Mesenchymal stem cell (in vitro differentiated cells and primary cell): ENCODE measurements around the gene ANKLE1.

Source experiments
- DNase-seq: peaks from one replicate; pipeline ENCODE4 v3.0.0-alpha.2; 2013
- H2AFZ ChIP-seq: one replicate; pipeline ENCODE4 v1.6.1; 2013; ENCODE audit warnings: low read depth, mild to moderate bottlenecking, control low read depth, inconsistent platforms, low read length, moderate library complexity
- H2AK5ac ChIP-seq: 2 replicates; pipeline ENCODE4 v1.6.1; 2013; ENCODE audit warnings: low read length, moderate library complexity, mild to moderate bottlenecking, inconsistent platforms; ENCODE audit not compliant: severe bottlenecking
- H2BK120ac ChIP-seq: one replicate; pipeline ENCODE4 v1.6.1; 2013; ENCODE audit warnings: low read depth, mild to moderate bottlenecking, inconsistent platforms, low read length, moderate library complexity
- H2BK12ac ChIP-seq, 2 experiments: one replicate each; pipeline ENCODE4 v1.6.1; 2013; ENCODE audit warnings: inconsistent platforms in 2 of 2, low read length in 2 of 2, mild to moderate bottlenecking in 2 of 2, moderate library complexity in 2 of 2, control low read depth in 1 of 2
- H2BK15ac ChIP-seq: one replicate; pipeline ENCODE4 v1.6.1; 2013; ENCODE audit warnings: mild to moderate bottlenecking, low read depth, inconsistent platforms; ENCODE audit not compliant: poor library complexity, severe bottlenecking
- H2BK5ac ChIP-seq: 2 replicates; pipeline ENCODE4 v1.6.1; 2013; ENCODE audit warnings: low read depth, mild to moderate bottlenecking, low read length, control low read depth, inconsistent platforms; ENCODE audit not compliant: poor library complexity, severe bottlenecking
- H3K14ac ChIP-seq, 2 experiments: one replicate each; pipeline ENCODE4 v1.6.1; 2013; ENCODE audit warnings: inconsistent platforms in 2 of 2, low read length in 2 of 2, control low read depth in 1 of 2, mild to moderate bottlenecking in 1 of 2, moderate library complexity in 1 of 2
- H3K18ac ChIP-seq, 2 experiments: one replicate each; pipeline ENCODE4 v1.6.1; 2013; ENCODE audit warnings: inconsistent platforms in 2 of 2, low read length in 2 of 2, control low read depth in 1 of 2, low read depth in 1 of 2, mild to moderate bottlenecking in 1 of 2
- H3K23ac ChIP-seq, 2 experiments: one replicate each; pipeline ENCODE4 v1.6.1; 2013; ENCODE audit warnings: inconsistent platforms in 2 of 2, low read length in 2 of 2, mild to moderate bottlenecking in 2 of 2, moderate library complexity in 2 of 2, control low read depth in 1 of 2
- H3K27ac ChIP-seq: 2 replicates; pipeline ENCODE4 v1.5.1; 2013; ENCODE audit warnings: mild to moderate bottlenecking, moderate library complexity, low read length, control low read depth, inconsistent platforms; ENCODE audit not compliant: poor library complexity, severe bottlenecking
- H3K27me3 ChIP-seq, 2 experiments: 2 replicates each; pipeline versions ENCODE4 v1.6.1 to v1.7.0; 2013; ENCODE audit warnings: low read length in 2 of 2, mild to moderate bottlenecking in 2 of 2, moderate library complexity in 2 of 2, control low read depth in 1 of 2, inconsistent platforms in 1 of 2; ENCODE audit not compliant: control insufficient read depth in 1 of 2, insufficient read depth in 1 of 2
- H3K36me3 ChIP-seq, 2 experiments: 2 replicates each; pipeline versions ENCODE4 v1.6.1 to v1.7.0; 2013; ENCODE audit warnings: low read length in 2 of 2, control low read depth in 1 of 2, inconsistent platforms in 1 of 2, low read depth in 1 of 2, mild to moderate bottlenecking in 1 of 2; ENCODE audit not compliant: insufficient read depth in 2 of 2, control insufficient read depth in 1 of 2
- H3K4ac ChIP-seq, 2 experiments: one replicate each; pipeline ENCODE4 v1.6.1; 2013; ENCODE audit warnings: inconsistent platforms in 2 of 2, low read length in 2 of 2, mild to moderate bottlenecking in 2 of 2, moderate library complexity in 2 of 2, control low read depth in 1 of 2, low read depth in 1 of 2
- H3K4me1 ChIP-seq: 2 replicates; pipeline ENCODE4 v1.6.1; 2013; ENCODE audit warnings: low read depth, low read length, control low read depth; ENCODE audit not compliant: control insufficient read depth, insufficient read depth
- H3K4me2 ChIP-seq: 2 replicates; pipeline ENCODE4 v1.6.1; 2013; ENCODE audit warnings: low read length, mild to moderate bottlenecking, inconsistent platforms; ENCODE audit not compliant: poor library complexity, severe bottlenecking
- H3K4me3 ChIP-seq, 2 experiments: 2 replicates each; pipeline versions ENCODE4 v1.5.1 to v1.7.0; 2013; ENCODE audit warnings: low read length in 2 of 2, mild to moderate bottlenecking in 2 of 2, control low read depth in 1 of 2, low read depth in 1 of 2; ENCODE audit not compliant: insufficient read depth in 1 of 2
- H3K79me1 ChIP-seq: replicated peaks from 2 replicates; pipeline ENCODE4 v1.6.1; 2013; ENCODE audit warnings: mild to moderate bottlenecking, control low read depth, low read length, inconsistent platforms; ENCODE audit not compliant: poor library complexity, severe bottlenecking
- H3K9ac ChIP-seq: 2 replicates; pipeline ENCODE4 v1.7.0; 2013; ENCODE audit warnings: mild to moderate bottlenecking, low read length, moderate library complexity
- H3K9me3 ChIP-seq: 2 replicates; pipeline ENCODE4 v1.7.0; 2013; ENCODE audit warnings: mild to moderate bottlenecking, low read length; ENCODE audit not compliant: control insufficient read depth
- H4K8ac ChIP-seq: one replicate; pipeline ENCODE4 v1.6.1; 2013; ENCODE audit warnings: inconsistent platforms, mild to moderate bottlenecking, low read length, moderate library complexity
- H4K91ac ChIP-seq: one replicate; pipeline ENCODE4 v1.6.1; 2013; ENCODE audit warnings: mild to moderate bottlenecking, low read length, inconsistent platforms
- WGBS: methylation state at CpG from one replicate; pipeline ENCODE4 v1.1.7; 2013; ENCODE audit warnings: mixed read lengths; 5-methylcytosine and 5-hydroxymethylcytosine counted together

Gene ANKLE1

DNA sequence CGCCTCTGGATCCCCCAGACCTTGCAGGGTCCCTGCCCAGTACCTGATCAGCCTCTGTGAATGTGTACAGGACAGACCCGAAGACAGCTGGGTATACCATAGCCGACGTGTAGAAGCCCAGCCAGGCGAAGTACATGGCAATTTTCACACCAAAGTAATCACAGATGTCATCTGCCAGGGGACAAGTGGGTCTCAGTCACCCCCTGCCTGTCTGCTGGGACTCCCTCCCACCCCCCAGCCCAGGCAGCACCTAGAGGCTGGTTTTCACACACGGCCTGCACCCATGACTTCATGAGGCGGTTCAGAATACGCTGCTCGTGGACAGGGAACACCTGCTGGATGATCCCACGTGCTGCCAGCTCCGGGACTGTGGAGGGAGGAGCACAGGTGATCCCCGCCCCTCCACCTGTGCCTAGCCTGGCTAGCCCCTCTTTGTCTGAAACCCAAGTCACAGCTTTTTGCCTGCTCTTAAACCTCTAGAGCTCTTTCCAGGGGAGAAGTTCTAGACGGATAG lies 49.4 kb downstream of the ANKLE1 start:
- H2BK15ac ChIP-seq, result no peak overlapping the region
- H3K36me3 ChIP-seq, result peaks cover 23 to 37% of the 10 kb centered on the region in 2 experiments
- no peak overlapping the region for H4K8ac ChIP-seq
- 80% methylated on average over 12 of the region's 13 CpGs for WGBS
- H2AFZ ChIP-seq, result no peak overlapping the region
- H2BK5ac ChIP-seq, result no peak overlapping the region
- no peak overlapping the region for H2BK12ac ChIP-seq
- H3K23ac ChIP-seq, result no peak overlapping the region
- H3K4me1 ChIP-seq, result peaks cover 48% of the 10 kb centered on the region
- H4K91ac ChIP-seq, result no peak overlapping the region
- no peak overlapping the region for H3K27ac ChIP-seq
- no peak overlapping the region for H3K4ac ChIP-seq
- H3K9ac ChIP-seq, result no peak overlapping the region
- no peaks in the 10 kb centered on the region for H3K9me3 ChIP-seq
- DNase-seq, result no peak
- H3K4me2 ChIP-seq, result no peak overlapping the region
- H2AK5ac ChIP-seq, result no peak overlapping the region
- no peak overlapping the region for H3K18ac ChIP-seq
- H3K4me3 ChIP-seq, result no peak overlapping the region
- H2BK120ac ChIP-seq, result no peak overlapping the region
- H3K79me1 ChIP-seq, result peaks cover 10% of the 10 kb centered on the region
- H3K14ac ChIP-seq, result no peak overlapping the region
- no peaks in the 10 kb centered on the region for H3K27me3 ChIP-seq

- peaks cover 23 to 34% of the 10 kb centered on the region in 2 experiments for H3K36me3 ChIP-seq
- no peaks in the 10 kb centered on the region for H3K9me3 ChIP-seq
- peaks cover 40% of the 10 kb centered on the region for H3K4me1 ChIP-seq
- H3K79me1 ChIP-seq, result peaks cover 10% of the 10 kb centered on the region
- H2BK5ac ChIP-seq, result no peak overlapping the region
- no peak overlapping the region for H3K27ac ChIP-seq
- DNase-seq, result no peak
- H2BK15ac ChIP-seq, result no peak overlapping the region
- no peak overlapping the region for H2AK5ac ChIP-seq
- no peak overlapping the region for H3K4me3 ChIP-seq
- H3K18ac ChIP-seq, result no peak overlapping the region
- no peak overlapping the region for H3K14ac ChIP-seq
- no peak overlapping the region for H2BK12ac ChIP-seq
- H3K27me3 ChIP-seq, result no peaks in the 10 kb centered on the region
- no peak overlapping the region for H3K4me2 ChIP-seq
- no peak overlapping the region for H2AFZ ChIP-seq
- no peak overlapping the region for H3K4ac ChIP-seq
- no peak overlapping the region for H3K23ac ChIP-seq
- H2BK120ac ChIP-seq, result no peak overlapping the region
- H3K9ac ChIP-seq, result no peak overlapping the region
- no peak overlapping the region for H4K91ac ChIP-seq
- H4K8ac ChIP-seq, result no peak overlapping the region
- 94% methylated on average over 8 of the region's 8 CpGs for WGBS
These were observed 50.6 kb downstream of the ANKLE1 start for GRCh38 chr19:17332360-17332676.

DNA sequence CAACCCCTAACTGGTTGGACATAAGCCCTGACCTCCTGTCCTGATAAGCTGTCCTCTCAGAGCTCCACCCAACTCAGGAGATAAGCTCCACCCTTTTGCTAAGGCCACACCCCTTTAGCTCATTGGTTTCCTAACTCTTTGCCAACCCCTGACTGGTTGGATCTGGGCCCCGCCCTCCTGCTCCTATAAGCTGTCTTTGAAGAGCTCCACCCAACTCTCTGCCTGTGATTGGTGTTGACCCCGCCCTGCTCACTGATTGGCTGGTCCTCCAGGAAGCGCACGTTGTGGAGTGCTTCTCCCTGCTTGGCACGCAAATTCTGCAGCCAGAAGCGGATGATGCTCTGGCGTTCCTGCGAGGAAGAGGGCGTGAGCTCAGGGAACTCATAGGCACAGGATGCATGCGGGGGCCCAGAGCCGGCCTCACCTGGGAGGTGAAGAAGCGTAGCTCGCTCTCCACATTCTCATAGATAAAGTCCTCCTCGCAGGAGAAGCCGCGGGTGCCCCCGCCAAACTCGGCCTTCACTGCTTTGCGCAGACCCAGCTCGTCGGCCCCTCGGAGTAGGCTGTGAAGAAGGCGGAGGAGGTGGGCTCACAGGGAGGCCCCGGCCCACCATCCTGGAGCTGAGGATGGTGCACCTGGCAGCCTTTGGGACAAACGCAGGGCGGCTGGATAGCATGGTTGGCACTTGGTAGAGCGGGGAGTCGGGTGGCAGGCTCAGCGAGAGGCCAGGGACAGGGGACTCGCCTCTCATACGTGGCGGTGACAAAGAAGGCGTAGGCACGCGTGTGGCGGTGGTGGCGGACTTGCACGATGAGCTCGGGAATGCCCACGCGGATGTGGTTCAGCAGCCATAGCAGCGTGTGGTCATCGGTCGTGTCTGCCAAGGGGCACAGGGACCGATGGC lies 51.2 kb downstream of the ANKLE1 start:
- H3K27ac ChIP-seq, result no peak overlapping the region
- peaks cover 13% of the 10 kb centered on the region for H3K79me1 ChIP-seq
- peak; percentile 73 for DNase-seq
- H2BK5ac ChIP-seq, result no peak overlapping the region
- H3K14ac ChIP-seq, result no peak overlapping the region
- no peak overlapping the region for H3K23ac ChIP-seq
- H3K4me2 ChIP-seq, result no peak overlapping the region
- no peak overlapping the region for H4K8ac ChIP-seq
- WGBS, result 97% methylated on average over 45 of the region's 45 CpGs
- H3K9me3 ChIP-seq, result no peaks in the 10 kb centered on the region
- no peak overlapping the region for H2AK5ac ChIP-seq
- H3K18ac ChIP-seq, result no peak overlapping the region
- H4K91ac ChIP-seq, result peak overlapping the region; percentile 76
- peaks cover 18 to 33% of the 10 kb centered on the region in 2 experiments for H3K36me3 ChIP-seq
- H2AFZ ChIP-seq, result no peak overlapping the region
- no peak overlapping the region for H3K9ac ChIP-seq
- no peak overlapping the region for H2BK120ac ChIP-seq
- no peak overlapping the region for H2BK15ac ChIP-seq
- peak overlapping the region in 1 of 2 experiments; percentile 17 for H3K4me3 ChIP-seq
- peaks cover 37% of the 10 kb centered on the region for H3K4me1 ChIP-seq
- no peak overlapping the region for H3K4ac ChIP-seq
- H3K27me3 ChIP-seq, result no peaks in the 10 kb centered on the region
- no peak overlapping the region for H2BK12ac ChIP-seq

- Histone ChIP-seq H3K18ac (peak overlapping the region; percentile 45 to 85), H2BK5ac (no peak overlapping the region), H2AK5ac (no peak overlapping the region), H3K14ac (peak overlapping the region in 1 of 2 experiments; percentile 89), H2BK120ac (peak overlapping the region; percentile 23), H3K36me3 (peaks cover 18 to 40% of the 10 kb centered on the region in 2 experiments), H3K9ac (peak overlapping the region; percentile 78), H3K4me3 (peak overlapping the region; percentile 83 to 88), H3K79me1 (peaks cover 22% of the 10 kb centered on the region), H2AFZ (peak overlapping the region; percentile 86), H2BK15ac (peak overlapping the region; percentile 80), H3K4ac (peak overlapping the region; percentile 35 to 94), H3K4me1 (peaks cover 37% of the 10 kb centered on the region), H3K23ac (peak overlapping the region in 1 of 2 experiments; percentile 73), H3K27me3 (no peaks in the 10 kb centered on the region), H3K4me2 (peak overlapping the region; percentile 90), H4K8ac (peak overlapping the region; percentile 67), H3K9me3 (no peaks in the 10 kb centered on the region), H3K27ac (no peak overlapping the region), H2BK12ac (peak overlapping the region in 1 of 2 experiments; percentile 66), H4K91ac (peak overlapping the region; percentile 76)
- peak; percentile 88 for DNase-seq
- WGBS, result 34% methylated on average over 52 of the region's 52 CpGs
These were observed 52.1 kb downstream of the ANKLE1 start for GRCh38 chr19:17333611-17334413.
